ENCODE measurements around the gene SULF2.

DNA sequence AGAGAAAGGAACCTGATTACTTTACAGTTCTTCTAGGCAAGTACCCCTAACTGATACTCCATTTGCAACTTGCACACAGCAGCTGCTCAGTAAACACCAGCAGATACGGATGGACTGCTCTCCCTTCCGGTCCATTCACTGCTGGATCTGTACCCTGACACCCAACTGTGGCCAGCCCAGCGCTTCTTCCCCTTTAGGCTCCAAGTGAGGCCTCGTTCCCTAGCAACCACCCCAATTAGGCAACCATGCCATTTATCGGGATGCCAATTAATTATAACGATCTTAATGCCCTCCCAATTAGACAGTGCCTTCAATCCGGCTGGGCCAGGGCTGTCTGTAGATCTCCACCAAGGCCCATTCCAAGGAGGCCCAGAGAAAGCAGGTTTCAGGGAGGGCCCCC is 3.2 kb downstream of the SULF2 start:
- TF ChIP-seq POLR2AphosphoS5 (IDR thresholded peaks at IDR 0.05), result no peak
- TF ChIP-seq, protein P1, sequence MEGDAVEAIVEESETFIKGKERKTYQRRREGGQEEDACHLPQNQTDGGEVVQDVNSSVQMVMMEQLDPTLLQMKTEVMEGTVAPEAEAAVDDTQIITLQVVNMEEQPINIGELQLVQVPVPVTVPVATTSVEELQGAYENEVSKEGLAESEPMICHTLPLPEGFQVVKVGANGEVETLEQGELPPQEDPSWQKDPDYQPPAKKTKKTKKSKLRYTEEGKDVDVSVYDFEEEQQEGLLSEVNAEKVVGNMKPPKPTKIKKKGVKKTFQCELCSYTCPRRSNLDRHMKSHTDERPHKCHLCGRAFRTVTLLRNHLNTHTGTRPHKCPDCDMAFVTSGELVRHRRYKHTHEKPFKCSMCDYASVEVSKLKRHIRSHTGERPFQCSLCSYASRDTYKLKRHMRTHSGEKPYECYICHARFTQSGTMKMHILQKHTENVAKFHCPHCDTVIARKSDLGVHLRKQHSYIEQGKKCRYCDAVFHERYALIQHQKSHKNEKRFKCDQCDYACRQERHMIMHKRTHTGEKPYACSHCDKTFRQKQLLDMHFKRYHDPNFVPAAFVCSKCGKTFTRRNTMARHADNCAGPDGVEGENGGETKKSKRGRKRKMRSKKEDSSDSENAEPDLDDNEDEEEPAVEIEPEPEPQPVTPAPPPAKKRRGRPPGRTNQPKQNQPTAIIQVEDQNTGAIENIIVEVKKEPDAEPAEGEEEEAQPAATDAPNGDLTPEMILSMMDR (IDR thresholded peaks at IDR 0.05), result no peak
- no peak for TF ChIP-seq POLR2A (IDR thresholded peaks at IDR 0.05)
- TF ChIP-seq EP300 (IDR thresholded peaks at IDR 0.05), result no peak
